Ishikawa (cell line): Measurements from ENCODE around the gene FGF14.

Source experiments
- CEBPB ChIP-seq: IDR thresholded peaks from 2 replicates; pipeline ENCODE4 v1.6.1; 2012
- CREB1 ChIP-seq: IDR thresholded peaks from 2 replicates; pipeline ENCODE4 v1.6.1; 2012; ENCODE audit warnings: low read depth
- EGR1 ChIP-seq: IDR thresholded peaks from 2 replicates; pipeline ENCODE4 v1.6.1; 2012
- EP300 ChIP-seq: IDR thresholded peaks from 2 replicates; pipeline ENCODE4 v1.6.1; 2012; ENCODE audit warnings: borderline replicate concordance
- NFIC ChIP-seq: IDR thresholded peaks from 2 replicates; pipeline ENCODE4 v1.6.1; 2012
- RAD21 ChIP-seq: IDR thresholded peaks from 2 replicates; pipeline ENCODE4 v1.6.1; 2012; ENCODE audit warnings: low read depth
- TAF1 ChIP-seq: IDR thresholded peaks from 2 replicates; pipeline ENCODE4 v1.6.1; 2012; ENCODE audit warnings: low read depth, mild to moderate bottlenecking
- TCF12 ChIP-seq: IDR thresholded peaks from 2 replicates; pipeline ENCODE4 v1.6.1; 2012; ENCODE audit warnings: low read depth
- TEAD4 ChIP-seq: IDR thresholded peaks from 2 replicates; pipeline ENCODE4 v1.6.1; 2012
- YY1 ChIP-seq: IDR thresholded peaks from 2 replicates; pipeline ENCODE4 v1.6.1; 2012; ENCODE audit warnings: low read depth
- ZBTB7A ChIP-seq: IDR thresholded peaks from 2 replicates; pipeline ENCODE4 v1.6.1; 2012; ENCODE audit warnings: low read depth
- TF ChIP-seq, protein P1 (sequence below): IDR thresholded peaks from 2 replicates; pipeline ENCODE4 v1.6.1; 2012
- TF ChIP-seq, protein P2 (sequence below): IDR thresholded peaks from 2 replicates; pipeline ENCODE4 v1.6.1; 2012; ENCODE audit warnings: low read depth, mild to moderate bottlenecking
- TF ChIP-seq, protein P3 (sequence below): IDR thresholded peaks from 2 replicates; pipeline ENCODE4 v1.6.1; 2012

- no peak for TF ChIP-seq TEAD4
- TF ChIP-seq TAF1: no peak
- no peak for TF ChIP-seq EP300
- TF ChIP-seq, protein P1, sequence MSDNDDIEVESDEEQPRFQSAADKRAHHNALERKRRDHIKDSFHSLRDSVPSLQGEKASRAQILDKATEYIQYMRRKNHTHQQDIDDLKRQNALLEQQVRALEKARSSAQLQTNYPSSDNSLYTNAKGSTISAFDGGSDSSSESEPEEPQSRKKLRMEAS: no peak
- TF ChIP-seq, protein P2, sequence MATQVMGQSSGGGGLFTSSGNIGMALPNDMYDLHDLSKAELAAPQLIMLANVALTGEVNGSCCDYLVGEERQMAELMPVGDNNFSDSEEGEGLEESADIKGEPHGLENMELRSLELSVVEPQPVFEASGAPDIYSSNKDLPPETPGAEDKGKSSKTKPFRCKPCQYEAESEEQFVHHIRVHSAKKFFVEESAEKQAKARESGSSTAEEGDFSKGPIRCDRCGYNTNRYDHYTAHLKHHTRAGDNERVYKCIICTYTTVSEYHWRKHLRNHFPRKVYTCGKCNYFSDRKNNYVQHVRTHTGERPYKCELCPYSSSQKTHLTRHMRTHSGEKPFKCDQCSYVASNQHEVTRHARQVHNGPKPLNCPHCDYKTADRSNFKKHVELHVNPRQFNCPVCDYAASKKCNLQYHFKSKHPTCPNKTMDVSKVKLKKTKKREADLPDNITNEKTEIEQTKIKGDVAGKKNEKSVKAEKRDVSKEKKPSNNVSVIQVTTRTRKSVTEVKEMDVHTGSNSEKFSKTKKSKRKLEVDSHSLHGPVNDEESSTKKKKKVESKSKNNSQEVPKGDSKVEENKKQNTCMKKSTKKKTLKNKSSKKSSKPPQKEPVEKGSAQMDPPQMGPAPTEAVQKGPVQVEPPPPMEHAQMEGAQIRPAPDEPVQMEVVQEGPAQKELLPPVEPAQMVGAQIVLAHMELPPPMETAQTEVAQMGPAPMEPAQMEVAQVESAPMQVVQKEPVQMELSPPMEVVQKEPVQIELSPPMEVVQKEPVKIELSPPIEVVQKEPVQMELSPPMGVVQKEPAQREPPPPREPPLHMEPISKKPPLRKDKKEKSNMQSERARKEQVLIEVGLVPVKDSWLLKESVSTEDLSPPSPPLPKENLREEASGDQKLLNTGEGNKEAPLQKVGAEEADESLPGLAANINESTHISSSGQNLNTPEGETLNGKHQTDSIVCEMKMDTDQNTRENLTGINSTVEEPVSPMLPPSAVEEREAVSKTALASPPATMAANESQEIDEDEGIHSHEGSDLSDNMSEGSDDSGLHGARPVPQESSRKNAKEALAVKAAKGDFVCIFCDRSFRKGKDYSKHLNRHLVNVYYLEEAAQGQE: no peak
- TF ChIP-seq RAD21: no peak
- no peak for TF ChIP-seq YY1
- TF ChIP-seq ZBTB7A: no peak
- no peak for TF ChIP-seq CREB1
- no peak for TF ChIP-seq EGR1
- TF ChIP-seq CEBPB: no peak
- no peak for TF ChIP-seq TCF12
- TF ChIP-seq NFIC: no peak
- TF ChIP-seq, protein P3, sequence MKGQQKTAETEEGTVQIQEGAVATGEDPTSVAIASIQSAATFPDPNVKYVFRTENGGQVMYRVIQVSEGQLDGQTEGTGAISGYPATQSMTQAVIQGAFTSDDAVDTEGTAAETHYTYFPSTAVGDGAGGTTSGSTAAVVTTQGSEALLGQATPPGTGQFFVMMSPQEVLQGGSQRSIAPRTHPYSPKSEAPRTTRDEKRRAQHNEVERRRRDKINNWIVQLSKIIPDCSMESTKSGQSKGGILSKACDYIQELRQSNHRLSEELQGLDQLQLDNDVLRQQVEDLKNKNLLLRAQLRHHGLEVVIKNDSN: no peak
These were observed 503.2 kb downstream of the FGF14 start for GRCh38 chr13:101898676-101899075.
